Activated CD8-positive, alpha-beta memory T cell treated with anti-CD3 and anti-CD28 coated beads, Interleukin-2, amount 50 U/mL, for 24 hours (primary cell): ENCODE results near the gene KRT39.
"Not testable (repeated sequence)": the region's sequence is repeated elsewhere in the genome, so short reads cannot be mapped to it uniquely, and the experiment has no call there.

Experiments used
- DNase-seq: peaks from one replicate; pipeline ENCODE4 v3.0.0-alpha.2; 2020; ENCODE audit errors: extremely low read depth

Gene KRT39

GRCh38 chr17:40940266-40940665 is 26.5 kb downstream of the KRT39 start:
- DNase-seq, result no peak

- DNase-seq, result no peak
Observed at GRCh38 chr17:40938981-40939380, 27.8 kb downstream of the KRT39 start.

GRCh38 chr17:40937384-40937819 is 29.3 kb downstream of the KRT39 start, which contains the start of gene KRT23:
TSS of gene KRT23 (minus strand) at chr17:40937646. CDS start at chr17:40936603, 1,043 bp downstream.
- no peak for DNase-seq

GRCh38 chr17:40936976-40937375 is 29.8 kb downstream of the KRT39 start:
- DNase-seq, result no peak

- DNase-seq, result no peak
Observed at GRCh38 chr17:40936437-40936971, 30.2 kb downstream of the KRT39 start.

GRCh38 chr17:40935624-40936023 is 31.1 kb downstream of the KRT39 start:
- DNase-seq, result no peak

GRCh38 chr17:40932608-40933007 is 34.1 kb downstream of the KRT39 start:
- no peak for DNase-seq

- no peak for DNase-seq
Observed at GRCh38 chr17:40931311-40931710, 35.4 kb downstream of the KRT39 start.

GRCh38 chr17:40926341-40926740 is 40.4 kb downstream of the KRT39 start:
- DNase-seq, result no peak

GRCh38 chr17:40922239-40922638 is 44.5 kb downstream of the KRT39 start:
- no peak for DNase-seq

GRCh38 chr17:40921026-40921425 is 45.7 kb downstream of the KRT39 start:
- no peak for DNase-seq

GRCh38 chr17:40917116-40917515 is 49.6 kb downstream of the KRT39 start:
- DNase-seq, result not testable (repeated sequence)

GRCh38 chr17:40916366-40916765 is 50.4 kb downstream of the KRT39 start:
- DNase-seq, result no peak

- no peak for DNase-seq
Observed at GRCh38 chr17:40915721-40916256, 51.0 kb downstream of the KRT39 start.

GRCh38 chr17:40915199-40915661 is 51.5 kb downstream of the KRT39 start:
- DNase-seq, result no peak

GRCh38 chr17:40914075-40914855 is 52.5 kb downstream of the KRT39 start:
- DNase-seq, result no peak

GRCh38 chr17:40912486-40913210 is 54.1 kb downstream of the KRT39 start:
- no peak for DNase-seq

GRCh38 chr17:40910441-40910841 is 56.3 kb downstream of the KRT39 start:
- DNase-seq, result no peak

GRCh38 chr17:40909755-40910154 is 57.0 kb downstream of the KRT39 start:
- no peak for DNase-seq

- DNase-seq, result peak; percentile 44
Observed at GRCh38 chr17:40909351-40909750, 57.4 kb downstream of the KRT39 start.
